ENCODE results near the gene TRIML2.

GRCh38 chr4:188117631-188118324 lies 8.4 kb upstream of the TRIML2 start:
- TF ChIP-seq, protein P1, sequence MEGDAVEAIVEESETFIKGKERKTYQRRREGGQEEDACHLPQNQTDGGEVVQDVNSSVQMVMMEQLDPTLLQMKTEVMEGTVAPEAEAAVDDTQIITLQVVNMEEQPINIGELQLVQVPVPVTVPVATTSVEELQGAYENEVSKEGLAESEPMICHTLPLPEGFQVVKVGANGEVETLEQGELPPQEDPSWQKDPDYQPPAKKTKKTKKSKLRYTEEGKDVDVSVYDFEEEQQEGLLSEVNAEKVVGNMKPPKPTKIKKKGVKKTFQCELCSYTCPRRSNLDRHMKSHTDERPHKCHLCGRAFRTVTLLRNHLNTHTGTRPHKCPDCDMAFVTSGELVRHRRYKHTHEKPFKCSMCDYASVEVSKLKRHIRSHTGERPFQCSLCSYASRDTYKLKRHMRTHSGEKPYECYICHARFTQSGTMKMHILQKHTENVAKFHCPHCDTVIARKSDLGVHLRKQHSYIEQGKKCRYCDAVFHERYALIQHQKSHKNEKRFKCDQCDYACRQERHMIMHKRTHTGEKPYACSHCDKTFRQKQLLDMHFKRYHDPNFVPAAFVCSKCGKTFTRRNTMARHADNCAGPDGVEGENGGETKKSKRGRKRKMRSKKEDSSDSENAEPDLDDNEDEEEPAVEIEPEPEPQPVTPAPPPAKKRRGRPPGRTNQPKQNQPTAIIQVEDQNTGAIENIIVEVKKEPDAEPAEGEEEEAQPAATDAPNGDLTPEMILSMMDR (IDR thresholded peaks at IDR 0.05), result no peak
- TF ChIP-seq POLR2A (IDR thresholded peaks at IDR 0.05), result no peak
